ENCODE data around the gene FZD7. TPM values are rescaled to one million over a fixed set of nuclear protein-coding genes. Genes with fewer than 3 reads are reported as not detected.

FZD7 gene
- total and polyA plus RNA-seq, 9 of the 15 experiments (the other 6 are each of a cell fraction or from before 2014, with no cell fraction given): 0.11 to 2.4 (median 0.69) TPM

DNA sequence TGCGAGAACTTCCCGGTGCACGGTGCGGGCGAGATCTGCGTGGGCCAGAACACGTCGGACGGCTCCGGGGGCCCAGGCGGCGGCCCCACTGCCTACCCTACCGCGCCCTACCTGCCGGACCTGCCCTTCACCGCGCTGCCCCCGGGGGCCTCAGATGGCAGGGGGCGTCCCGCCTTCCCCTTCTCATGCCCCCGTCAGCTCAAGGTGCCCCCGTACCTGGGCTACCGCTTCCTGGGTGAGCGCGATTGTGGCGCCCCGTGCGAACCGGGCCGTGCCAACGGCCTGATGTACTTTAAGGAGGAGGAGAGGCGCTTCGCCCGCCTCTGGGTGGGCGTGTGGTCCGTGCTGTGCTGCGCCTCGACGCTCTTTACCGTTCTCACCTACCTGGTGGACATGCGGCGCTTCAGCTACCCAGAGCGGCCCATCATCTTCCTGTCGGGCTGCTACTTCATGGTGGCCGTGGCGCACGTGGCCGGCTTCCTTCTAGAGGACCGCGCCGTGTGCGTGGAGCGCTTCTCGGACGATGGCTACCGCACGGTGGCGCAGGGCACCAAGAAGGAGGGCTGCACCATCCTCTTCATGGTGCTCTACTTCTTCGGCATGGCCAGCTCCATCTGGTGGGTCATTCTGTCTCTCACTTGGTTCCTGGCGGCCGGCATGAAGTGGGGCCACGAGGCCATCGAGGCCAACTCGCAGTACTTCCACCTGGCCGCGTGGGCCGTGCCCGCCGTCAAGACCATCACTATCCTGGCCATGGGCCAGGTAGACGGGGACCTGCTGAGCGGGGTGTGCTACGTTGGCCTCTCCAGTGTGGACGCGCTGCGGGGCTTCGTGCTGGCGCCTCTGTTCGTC, 1.7 kb downstream of the FZD7 start:
- FAIRE-seq: no peak
- POLR2A ChIA-PET: no interaction called here
- no peak overlapping the region for H2AFZ ChIP-seq (ENCODE audit: low read depth, low read length)

More for the DNA sequence above, 1.7 kb downstream of the FZD7 start:
- CTCF ChIA-PET (ENCODE audit: low intra/inter-chr PET ratio): no interaction called here
- Histone ChIP-seq H3K27me3 (ENCODE audit: control insufficient read depth in 2 of 2, insufficient read depth in 2 of 2, low read length in 2 of 2) (peaks cover 3 to 10% of the 10 kb centered on the region in 2 experiments; a peak in 3 of 5 replicates), H4K20me1 (replicated peaks; ENCODE audit: control insufficient read depth, insufficient read depth, low read length) (no peaks in the 10 kb centered on the region), H3K9me3 (replicated peaks; ENCODE audit: control insufficient read depth, insufficient read depth, low read depth, low read length) (no peaks in the 10 kb centered on the region), H3K27ac (ENCODE audit: extremely low read depth, low read depth, low read length) (no peak overlapping the region), H3K4me3 (no peak overlapping the region), H3K36me3 (ENCODE audit: control insufficient read depth, insufficient read depth, low read length) (no peaks in the 10 kb centered on the region), H3K4me1 (replicated peaks in 1 of 2; ENCODE audit: control insufficient read depth in 2 of 2, insufficient read depth in 2 of 2, low read length in 2 of 2) (peaks cover 12 to 44% of the 10 kb centered on the region in 2 experiments; a peak in 4 of 5 replicates), H3K9ac (ENCODE audit: insufficient read depth in 1 of 2, low read depth in 2 of 2, low read length in 2 of 2) (no peak overlapping the region), H3K4me2 (ENCODE audit: insufficient read depth, low read length) (no peak overlapping the region), H3K9me1 (ENCODE audit: control insufficient read depth, insufficient read depth, low read length) (no peaks in the 10 kb centered on the region), H3K79me2 (ENCODE audit: control insufficient read depth, insufficient read depth, low read length) (no peaks in the 10 kb centered on the region)
- TF ChIP-seq, protein P1, sequence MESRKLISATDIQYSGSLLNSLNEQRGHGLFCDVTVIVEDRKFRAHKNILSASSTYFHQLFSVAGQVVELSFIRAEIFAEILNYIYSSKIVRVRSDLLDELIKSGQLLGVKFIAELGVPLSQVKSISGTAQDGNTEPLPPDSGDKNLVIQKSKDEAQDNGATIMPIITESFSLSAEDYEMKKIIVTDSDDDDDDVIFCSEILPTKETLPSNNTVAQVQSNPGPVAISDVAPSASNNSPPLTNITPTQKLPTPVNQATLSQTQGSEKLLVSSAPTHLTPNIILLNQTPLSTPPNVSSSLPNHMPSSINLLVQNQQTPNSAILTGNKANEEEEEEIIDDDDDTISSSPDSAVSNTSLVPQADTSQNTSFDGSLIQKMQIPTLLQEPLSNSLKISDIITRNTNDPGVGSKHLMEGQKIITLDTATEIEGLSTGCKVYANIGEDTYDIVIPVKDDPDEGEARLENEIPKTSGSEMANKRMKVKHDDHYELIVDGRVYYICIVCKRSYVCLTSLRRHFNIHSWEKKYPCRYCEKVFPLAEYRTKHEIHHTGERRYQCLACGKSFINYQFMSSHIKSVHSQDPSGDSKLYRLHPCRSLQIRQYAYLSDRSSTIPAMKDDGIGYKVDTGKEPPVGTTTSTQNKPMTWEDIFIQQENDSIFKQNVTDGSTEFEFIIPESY (CRISPR knock-in tag; IDR thresholded peaks at IDR 0.05): peak; percentile 25; the same call in 1 of the 2 replicates
- TF ChIP-seq RFX5 (IDR thresholded peaks at IDR 0.05; ENCODE audit: low read depth, low read length) (no peak), NFIC (IDR thresholded peaks at IDR 0.05) (peak; percentile 18; the same call in 1 of the 2 replicates), HDGF (IDR thresholded peaks at IDR 0.05) (no peak), ELF2 (CRISPR knock-in tag; IDR thresholded peaks at IDR 0.05) (no peak), HDAC3 (IDR thresholded peaks at IDR 0.05; ENCODE audit: borderline replicate concordance, partially characterized antibody) (no peak), MXI1 (IDR thresholded peaks at IDR 0.05; ENCODE audit: low read depth, low read length) (no peak)
- TF ChIP-seq, protein P2, sequence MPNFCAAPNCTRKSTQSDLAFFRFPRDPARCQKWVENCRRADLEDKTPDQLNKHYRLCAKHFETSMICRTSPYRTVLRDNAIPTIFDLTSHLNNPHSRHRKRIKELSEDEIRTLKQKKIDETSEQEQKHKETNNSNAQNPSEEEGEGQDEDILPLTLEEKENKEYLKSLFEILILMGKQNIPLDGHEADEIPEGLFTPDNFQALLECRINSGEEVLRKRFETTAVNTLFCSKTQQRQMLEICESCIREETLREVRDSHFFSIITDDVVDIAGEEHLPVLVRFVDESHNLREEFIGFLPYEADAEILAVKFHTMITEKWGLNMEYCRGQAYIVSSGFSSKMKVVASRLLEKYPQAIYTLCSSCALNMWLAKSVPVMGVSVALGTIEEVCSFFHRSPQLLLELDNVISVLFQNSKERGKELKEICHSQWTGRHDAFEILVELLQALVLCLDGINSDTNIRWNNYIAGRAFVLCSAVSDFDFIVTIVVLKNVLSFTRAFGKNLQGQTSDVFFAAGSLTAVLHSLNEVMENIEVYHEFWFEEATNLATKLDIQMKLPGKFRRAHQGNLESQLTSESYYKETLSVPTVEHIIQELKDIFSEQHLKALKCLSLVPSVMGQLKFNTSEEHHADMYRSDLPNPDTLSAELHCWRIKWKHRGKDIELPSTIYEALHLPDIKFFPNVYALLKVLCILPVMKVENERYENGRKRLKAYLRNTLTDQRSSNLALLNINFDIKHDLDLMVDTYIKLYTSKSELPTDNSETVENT (CRISPR knock-in tag; IDR thresholded peaks at IDR 0.05): no peak
- TF ChIP-seq, protein P3, sequence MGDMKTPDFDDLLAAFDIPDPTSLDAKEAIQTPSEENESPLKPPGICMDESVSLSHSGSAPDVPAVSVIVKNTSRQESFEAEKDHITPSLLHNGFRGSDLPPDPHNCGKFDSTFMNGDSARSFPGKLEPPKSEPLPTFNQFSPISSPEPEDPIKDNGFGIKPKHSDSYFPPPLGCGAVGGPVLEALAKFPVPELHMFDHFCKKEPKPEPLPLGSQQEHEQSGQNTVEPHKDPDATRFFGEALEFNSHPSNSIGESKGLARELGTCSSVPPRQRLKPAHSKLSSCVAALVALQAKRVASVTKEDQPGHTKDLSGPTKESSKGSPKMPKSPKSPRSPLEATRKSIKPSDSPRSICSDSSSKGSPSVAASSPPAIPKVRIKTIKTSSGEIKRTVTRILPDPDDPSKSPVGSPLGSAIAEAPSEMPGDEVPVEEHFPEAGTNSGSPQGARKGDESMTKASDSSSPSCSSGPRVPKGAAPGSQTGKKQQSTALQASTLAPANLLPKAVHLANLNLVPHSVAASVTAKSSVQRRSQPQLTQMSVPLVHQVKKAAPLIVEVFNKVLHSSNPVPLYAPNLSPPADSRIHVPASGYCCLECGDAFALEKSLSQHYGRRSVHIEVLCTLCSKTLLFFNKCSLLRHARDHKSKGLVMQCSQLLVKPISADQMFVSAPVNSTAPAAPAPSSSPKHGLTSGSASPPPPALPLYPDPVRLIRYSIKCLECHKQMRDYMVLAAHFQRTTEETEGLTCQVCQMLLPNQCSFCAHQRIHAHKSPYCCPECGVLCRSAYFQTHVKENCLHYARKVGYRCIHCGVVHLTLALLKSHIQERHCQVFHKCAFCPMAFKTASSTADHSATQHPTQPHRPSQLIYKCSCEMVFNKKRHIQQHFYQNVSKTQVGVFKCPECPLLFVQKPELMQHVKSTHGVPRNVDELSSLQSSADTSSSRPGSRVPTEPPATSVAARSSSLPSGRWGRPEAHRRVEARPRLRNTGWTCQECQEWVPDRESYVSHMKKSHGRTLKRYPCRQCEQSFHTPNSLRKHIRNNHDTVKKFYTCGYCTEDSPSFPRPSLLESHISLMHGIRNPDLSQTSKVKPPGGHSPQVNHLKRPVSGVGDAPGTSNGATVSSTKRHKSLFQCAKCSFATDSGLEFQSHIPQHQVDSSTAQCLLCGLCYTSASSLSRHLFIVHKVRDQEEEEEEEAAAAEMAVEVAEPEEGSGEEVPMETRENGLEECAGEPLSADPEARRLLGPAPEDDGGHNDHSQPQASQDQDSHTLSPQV (IDR thresholded peaks at IDR 0.05): no peak
- no TSS peak for BruUV-seq (replicated peaks)
- intact Hi-C loops (cut with micrococcal nuclease) (no loop called here), in situ Hi-C loops (cut with MboI) (no loop called here)
- 90% methylated on average over 10 of the region's 78 CpGs for WGBS (ENCODE audit: insufficient coverage, low coverage, missing lambda C conversion rate)
- no peak for ATAC-seq
- no peak for DNase-seq (ENCODE audit: extremely low read depth in 1 of 4, low spot score in 3 of 4)

Data from K562 (cell line).